GM19468 (cell line): ENCODE measurements around the gene KCNK4.
"Not testable (repeated sequence)": the region's sequence is repeated elsewhere in the genome, so short reads cannot be mapped to it uniquely, and the experiment has no call there.

Experiments
- ATAC-seq: cut with Tn5 transposase; IDR thresholded peaks from one replicate; pipeline ENCODE4 v1.9.1; 2021; ENCODE audit warnings: mild to moderate bottlenecking, moderate library complexity, moderate number of reproducible peaks; ENCODE audit not compliant: unreplicated experiment; ENCODE audit errors: extremely low read depth

KCNK4 gene

DNA sequence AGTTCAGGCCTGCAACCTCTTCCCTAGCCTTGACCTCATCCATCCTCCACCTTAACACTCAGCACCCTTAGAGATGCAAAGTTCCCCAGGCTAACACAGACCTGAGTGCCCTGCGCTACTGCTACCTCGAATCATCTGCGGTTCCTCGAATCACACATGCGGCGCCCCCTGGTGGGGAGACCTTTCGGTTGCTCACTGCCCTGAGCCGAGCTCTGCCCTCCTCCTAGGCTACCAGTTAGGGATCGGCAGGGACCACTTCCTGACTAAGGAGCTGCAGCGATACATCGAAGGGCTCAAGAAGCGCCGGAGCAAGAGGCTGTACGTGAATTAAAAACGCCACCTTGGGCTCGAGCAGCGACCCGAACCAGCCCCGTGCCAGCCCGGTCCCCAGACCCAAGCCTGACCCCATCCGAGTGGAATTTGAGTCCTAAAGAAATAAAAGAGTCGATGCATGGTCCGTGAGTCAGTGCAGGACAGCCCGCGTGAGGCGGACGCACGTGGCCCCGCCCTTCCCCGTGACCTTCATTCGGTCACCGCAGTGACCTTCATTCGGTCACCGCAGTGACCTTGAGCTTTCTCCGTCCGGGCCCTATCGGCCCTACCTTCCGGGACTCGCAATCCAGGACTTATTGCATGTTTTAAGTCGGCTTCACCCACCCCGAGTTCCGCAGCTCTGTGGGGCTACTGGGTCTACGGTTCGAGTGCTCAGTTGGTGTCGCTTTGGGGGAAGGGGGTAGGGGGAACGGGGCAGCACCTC, 13.4 kb downstream of the KCNK4 start:
- ATAC-seq: no peak

DNA sequence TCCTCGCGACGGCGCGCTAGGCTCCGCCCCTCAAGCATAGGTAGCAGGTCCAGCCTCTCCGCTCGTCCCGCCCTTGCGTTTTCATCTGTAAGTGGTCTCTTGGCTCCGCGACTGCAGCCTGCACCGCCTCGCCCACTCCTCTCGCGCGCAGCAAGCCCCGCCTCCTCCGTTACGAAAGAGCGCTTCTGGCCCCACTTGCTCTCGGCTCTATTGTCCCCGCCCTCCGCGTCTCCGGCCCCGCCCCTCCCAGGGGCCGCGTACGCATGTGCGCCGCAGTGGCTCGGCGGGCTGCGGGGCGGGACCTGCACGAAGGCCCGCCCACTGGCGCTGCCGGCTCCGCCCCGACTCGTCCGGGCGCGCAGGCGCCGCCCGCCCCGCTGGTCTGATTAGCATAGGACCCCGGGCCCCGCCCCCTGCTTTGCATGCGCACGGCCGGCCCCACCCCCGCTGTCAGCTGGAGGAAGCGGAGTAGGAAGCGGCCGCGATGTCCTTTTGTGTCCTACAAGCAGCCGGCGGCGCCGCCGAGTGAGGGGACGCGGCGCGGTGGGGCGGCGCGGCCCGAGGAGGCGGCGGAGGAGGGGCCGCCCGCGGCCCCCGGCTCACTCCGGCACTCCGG, 14.1 kb downstream of the KCNK4 start, which contains the start of gene ESRRA:
Gene ESRRA (plus strand): TSS at position 450 of the 616 bp plus-strand sequence. CDS start 1,656 bp downstream, outside the sequence.
- ATAC-seq: peak; percentile 61

DNA sequence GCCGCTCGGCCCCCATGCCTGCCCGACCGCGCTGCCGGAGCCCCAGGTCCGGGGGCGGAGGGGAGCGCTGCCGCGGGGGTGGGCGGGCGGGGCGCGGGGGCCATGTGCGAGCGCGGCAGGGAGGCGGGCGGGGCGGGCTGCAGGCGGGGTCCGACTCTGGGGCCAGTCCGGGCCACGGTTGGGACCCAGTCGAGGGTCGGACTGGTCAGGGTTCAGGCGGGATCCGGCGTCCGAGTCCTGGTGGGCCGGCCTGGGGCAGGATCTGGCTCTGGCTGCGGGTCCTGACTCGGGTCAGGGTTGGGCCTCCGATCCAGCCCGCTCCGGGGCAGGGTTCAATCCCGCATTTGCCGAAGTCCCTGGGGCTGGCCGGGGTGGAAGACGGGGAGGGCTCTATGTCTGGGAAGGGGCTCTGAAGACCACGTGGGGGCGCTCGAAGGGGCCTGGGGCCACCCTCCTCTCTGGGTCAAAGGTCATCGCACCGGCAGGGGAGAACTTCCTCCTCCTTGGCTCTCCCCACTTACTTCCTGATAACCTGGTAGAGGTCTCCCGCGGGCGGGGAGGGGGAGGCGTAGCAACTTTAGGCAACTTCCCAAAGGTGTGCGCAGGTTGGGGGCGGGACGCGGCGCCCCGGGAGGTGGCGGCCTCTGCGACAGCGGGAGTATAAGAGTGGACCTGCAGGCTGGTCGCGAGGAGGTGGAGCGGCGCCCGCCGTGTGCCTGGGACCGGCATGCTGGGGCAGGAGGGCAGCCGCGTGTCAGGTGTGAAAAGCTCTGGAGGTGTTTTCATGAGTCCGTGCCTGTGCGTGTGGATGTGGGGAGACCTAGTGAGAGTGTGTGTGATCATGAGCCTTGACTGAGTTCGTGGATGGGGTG, 14.8 kb downstream of the KCNK4 start:
- no peak for ATAC-seq

DNA sequence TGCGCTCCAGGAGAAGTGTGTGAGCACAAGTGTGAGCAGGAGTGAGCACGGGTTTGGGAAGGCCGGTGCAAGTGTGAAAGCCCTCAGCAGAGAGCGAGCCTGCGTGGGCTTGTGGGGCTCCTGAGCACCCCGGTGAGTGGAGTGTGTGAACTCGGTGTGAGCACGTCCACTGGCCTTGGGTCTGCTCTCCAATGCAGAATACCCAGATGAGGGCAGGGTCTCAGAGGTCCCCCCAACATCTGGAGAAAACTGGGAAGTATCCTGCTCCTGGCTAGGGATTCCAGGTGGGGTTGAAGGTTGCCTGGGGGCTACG, 15.4 kb downstream of the KCNK4 start:
- ATAC-seq: no peak

DNA sequence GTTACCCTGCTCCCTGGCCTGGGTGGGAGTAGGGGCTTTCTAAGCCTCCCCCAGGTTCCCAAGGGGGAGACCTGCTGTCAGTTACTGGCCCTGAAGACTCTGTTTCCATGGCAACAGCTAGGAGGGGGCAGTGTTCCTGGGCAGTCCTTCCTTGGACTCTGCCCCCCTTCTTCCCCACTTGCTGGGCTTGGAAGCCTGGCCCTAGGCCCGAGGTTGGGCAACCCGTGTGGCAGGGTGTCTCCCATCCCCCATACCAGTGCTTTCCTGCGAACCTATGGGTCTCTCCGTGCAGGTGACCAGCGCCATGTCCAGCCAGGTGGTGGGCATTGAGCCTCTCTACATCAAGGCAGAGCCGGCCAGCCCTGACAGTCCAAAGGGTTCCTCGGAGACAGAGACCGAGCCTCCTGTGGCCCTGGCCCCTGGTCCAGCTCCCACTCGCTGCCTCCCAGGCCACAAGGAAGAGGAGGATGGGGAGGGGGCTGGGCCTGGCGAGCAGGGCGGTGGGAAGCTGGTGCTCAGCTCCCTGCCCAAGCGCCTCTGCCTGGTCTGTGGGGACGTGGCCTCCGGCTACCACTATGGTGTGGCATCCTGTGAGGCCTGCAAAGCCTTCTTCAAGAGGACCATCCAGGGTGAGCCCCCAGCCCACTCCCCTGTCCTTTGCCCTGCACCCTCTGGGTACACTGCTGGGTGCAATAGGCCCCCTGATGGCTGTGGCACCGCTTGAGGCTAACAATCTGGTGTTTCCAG, 15.9 kb downstream of the KCNK4 start:
- ATAC-seq: no peak

DNA sequence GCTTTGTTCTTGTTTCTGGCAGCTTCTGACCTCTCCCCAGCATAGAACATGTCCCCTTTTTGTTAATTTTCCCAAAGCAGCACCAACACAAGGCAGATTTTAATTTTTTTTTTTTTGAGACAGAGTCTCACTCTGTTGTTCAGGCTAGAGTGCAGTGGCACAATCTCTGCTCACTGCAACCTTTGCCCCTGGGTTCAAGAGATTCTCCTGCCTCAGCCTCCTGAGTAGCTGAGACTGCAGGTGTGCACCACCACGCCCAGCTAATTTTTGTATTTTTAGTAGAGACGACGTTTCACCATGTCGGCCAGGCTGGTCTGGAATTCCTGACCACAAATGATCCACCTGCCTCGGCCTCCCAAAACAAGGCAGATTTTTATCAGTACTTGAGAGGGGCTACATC, 16.7 kb downstream of the KCNK4 start:
- ATAC-seq: not testable (repeated sequence)

DNA sequence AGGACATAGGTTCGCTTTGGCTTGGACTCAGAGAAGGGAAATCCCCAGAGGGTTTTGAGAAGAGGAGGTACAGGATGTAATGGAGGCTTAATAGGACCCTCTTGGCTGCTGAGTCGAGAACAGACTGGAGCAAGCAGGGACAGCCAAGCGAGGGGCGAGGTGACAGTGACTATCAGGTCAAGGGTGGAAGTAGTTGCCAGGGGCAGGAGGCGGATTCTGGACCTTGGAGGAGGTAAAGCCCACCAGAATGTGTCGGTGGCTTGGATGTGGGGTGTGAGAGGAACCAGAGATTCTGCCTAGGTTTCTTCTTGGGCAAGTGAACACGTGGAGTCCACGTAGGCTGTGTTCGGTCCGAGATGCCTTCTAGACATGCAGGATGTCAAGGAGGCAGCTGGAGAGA, 21.8 kb downstream of the KCNK4 start:
- ATAC-seq: no peak

DNA sequence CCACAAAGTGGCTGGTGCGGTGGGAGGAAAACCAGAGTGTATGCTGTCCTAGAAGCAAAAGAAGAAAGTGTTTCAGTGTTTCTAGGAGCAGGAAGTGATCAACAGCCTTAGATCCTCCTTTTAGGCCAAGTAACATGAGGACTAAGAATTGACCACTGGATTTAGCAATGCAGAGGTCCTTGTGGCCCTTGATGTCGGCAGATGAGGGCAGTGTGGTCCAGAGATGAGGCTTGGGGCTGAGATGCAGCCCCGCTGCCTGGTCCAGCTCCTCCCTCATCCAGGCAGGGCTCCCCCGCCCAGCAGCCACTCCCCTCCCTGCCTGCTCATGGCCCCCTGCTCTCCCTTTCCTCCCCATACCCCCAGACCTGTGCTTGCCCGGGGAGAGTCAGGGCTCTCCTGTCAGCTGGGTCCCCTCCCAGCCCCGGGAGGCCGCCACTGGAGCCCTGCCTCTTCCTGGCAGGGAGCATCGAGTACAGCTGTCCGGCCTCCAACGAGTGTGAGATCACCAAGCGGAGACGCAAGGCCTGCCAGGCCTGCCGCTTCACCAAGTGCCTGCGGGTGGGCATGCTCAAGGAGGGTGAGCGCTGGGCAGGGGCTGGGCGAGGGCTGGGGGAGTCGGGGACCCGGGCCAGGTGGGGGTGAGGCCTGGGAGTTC, 22.5 kb downstream of the KCNK4 start:
- ATAC-seq: no peak

DNA sequence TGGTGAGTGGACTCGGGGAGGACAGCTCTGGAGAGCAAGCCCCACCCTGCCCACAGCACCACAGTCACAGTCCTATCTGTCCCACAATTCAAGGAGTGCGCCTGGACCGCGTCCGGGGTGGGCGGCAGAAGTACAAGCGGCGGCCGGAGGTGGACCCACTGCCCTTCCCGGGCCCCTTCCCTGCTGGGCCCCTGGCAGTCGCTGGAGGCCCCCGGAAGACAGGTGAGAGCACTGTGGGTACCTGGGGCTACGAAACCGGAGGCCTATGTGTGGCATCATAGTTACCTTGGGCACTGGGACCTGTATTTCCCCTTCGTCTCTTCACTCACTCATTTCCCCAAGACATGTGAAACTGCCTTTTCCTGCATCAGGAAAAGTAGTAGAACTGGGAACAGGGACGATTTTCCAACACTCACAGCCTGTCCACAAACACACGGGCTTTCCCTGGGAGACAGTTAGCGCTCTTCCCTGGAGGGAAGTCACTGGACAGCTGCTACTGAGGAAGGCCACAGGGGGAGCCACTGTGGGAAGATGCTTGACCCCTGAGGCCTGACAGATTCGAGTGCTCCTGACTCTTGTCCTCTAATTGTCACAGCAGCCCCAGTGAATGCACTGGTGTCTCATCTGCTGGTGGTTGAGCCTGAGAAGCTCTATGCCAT, 23.2 kb downstream of the KCNK4 start:
- no peak for ATAC-seq

DNA sequence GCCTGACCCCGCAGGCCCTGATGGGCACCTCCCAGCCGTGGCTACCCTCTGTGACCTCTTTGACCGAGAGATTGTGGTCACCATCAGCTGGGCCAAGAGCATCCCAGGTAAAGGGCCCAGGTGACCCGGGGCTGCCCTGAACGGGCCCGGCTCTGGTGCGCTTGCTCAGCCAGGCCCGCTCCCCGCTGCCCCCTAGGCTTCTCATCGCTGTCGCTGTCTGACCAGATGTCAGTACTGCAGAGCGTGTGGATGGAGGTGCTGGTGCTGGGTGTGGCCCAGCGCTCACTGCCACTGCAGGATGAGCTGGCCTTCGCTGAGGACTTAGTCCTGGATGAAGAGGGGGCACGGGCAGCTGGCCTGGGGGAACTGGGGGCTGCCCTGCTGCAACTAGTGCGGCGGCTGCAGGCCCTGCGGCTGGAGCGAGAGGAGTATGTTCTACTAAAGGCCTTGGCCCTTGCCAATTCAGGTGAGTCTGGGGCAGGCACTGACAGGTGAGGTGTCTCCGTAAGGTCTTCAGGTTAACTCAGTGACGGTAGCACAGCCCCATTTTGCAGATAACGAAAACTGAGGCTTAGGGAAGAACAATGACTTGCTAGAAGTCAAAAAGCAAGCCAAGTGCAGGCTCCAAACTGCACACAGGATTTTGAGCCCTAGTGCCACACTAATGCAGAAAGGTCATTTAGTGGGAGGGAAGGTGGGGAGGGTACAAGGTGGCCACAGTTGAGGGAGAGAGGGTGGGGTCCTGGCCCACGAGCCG, 23.9 kb downstream of the KCNK4 start:
- no peak for ATAC-seq

DNA sequence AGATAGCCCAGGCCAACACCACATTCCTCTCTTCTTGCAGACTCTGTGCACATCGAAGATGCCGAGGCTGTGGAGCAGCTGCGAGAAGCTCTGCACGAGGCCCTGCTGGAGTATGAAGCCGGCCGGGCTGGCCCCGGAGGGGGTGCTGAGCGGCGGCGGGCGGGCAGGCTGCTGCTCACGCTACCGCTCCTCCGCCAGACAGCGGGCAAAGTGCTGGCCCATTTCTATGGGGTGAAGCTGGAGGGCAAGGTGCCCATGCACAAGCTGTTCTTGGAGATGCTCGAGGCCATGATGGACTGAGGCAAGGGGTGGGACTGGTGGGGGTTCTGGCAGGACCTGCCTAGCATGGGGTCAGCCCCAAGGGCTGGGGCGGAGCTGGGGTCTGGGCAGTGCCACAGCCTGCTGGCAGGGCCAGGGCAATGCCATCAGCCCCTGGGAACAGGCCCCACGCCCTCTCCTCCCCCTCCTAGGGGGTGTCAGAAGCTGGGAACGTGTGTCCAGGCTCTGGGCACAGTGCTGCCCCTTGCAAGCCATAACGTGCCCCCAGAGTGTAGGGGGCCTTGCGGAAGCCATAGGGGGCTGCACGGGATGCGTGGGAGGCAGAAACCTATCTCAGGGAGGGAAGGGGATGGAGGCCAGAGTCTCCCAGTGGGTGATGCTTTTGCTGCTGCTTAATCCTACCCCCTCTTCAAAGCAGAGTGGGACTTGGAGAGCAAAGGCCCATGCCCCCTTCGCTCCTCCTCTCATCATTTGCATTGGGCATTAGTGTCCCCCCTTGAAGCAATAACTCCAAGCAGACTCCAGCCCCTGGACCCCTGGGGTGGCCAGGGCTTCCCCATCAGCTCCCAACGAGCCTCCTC, 24.8 kb downstream of the KCNK4 start:
- not testable (repeated sequence) for ATAC-seq

DNA sequence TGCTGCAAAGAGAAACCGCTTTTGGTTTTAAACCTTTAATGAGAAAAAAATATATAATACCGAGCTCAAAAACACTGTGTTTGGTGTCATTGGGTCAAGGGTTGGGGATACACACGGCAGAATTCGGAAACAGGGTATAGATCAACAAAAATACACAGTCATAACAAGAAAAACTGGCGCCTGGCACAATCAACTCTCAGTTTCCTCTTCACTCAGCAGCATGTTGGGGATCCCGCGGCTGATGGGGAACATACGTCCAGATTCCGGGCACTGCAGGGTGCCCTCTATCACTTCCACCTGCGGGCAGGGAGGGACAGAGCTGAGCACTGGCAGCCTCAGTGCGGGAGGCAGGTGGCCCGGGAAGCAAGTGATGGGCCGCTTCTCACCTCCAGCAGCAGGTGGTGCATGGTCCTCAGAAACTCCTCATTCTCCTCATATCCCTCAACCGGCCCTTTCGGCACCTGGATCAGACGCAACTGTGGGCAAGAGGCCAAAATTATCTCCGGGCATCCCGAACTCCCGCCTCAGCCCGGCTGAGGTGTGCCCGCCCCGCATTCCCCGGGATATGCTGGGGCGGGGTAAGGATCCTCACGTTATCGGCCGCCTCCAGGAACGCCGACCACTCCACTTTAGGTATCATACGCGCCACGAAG, 25.7 kb downstream of the KCNK4 start:
- no peak for ATAC-seq

DNA sequence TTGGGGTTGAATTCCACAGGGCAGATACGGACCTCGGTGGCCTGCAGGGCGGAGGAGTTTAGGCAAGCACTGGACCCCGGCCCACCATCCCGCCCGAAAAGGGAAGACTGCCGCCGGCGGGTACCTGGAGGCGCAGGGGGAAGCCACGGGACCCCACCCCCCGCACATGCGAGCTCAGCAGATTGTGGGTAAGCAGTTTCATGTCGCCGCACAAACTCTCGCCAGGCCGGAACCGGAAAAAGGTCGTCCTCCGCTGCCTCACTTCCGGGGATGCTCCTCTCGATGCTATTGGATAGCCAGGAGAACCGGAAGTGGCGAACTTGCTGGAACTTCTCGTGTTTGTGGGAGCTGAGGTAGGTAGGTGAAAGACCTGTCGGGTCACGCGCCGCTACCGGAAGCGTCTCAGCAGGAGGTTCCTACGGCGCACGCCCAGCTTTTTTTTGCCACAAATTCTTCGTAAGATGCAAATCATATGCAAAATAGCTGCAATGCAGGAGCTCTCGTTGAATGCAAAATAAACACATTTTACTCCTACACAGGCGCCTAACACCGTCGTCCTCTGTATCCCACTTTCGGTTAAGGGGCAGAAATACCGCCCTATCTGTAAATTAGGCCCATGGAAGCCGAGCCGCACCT, 26.3 kb downstream of the KCNK4 start, which contains the start of gene TRMT112:
Gene TRMT112 (minus strand): TSS at position 235 of the 636 bp plus-strand sequence. CDS start 33 bp downstream, at position 202.
- peak; percentile 29 for ATAC-seq

DNA sequence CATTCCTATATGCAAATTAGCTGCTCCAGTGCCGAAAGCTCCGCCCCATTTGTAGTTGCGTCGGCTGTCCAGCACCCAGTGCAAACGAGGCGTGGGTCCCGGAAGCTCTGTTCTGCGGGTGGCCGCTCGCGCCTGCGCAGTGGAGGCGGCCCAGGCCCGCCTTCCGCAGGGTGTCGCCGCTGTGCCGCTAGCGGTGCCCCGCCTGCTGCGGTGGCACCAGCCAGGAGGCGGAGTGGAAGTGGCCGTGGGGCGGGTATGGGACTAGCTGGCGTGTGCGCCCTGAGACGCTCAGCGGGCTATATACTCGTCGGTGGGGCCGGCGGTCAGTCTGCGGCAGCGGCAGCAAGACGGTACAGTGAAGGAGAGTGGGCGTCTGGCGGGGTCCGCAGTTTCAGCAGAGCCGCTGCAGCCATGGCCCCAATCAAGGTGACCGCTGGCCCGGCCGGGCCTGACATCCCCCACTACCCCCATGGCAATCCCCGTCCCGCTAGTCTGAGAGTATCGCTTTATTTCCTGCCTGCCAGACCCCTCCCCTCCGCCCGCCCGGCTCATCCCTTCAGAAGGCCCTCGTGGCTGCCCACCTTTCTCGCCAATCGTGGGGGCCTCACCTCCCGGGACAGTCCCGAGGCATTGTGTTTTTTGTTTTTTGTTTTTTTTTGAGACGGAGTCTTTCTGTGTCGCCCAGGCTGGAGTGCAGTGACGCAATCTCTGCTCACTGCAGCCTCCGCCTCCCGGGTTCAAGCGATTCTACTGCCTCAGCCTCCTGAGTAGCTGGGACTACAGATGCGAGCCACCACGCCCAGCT, 27.1 kb downstream of the KCNK4 start, which contains the start of gene PRDX5:
Gene PRDX5 (plus strand): TSS at position 161 of the 805 bp plus-strand sequence. CDS start 95 bp downstream, at position 256.
- ATAC-seq: peak; percentile 82
